K562 treated with DMSO at 1 percent for 24 hours (cell line): Measurements from ENCODE around the gene MOCOS. TPM values are rescaled to one million over a fixed set of nuclear protein-coding genes. Genes with fewer than 3 reads are reported as not detected.

ENCODE experiments used
- total RNA-seq: library from RNA; unstranded; fragments of 300-600 nt; gene quantifications from 2 replicates; pipeline ENCODE4 v1.2.3, GENCODE V29; 2022; ENCODE audit warnings: low read depth; ENCODE audit not compliant: insufficient read depth

MOCOS gene, protein sequence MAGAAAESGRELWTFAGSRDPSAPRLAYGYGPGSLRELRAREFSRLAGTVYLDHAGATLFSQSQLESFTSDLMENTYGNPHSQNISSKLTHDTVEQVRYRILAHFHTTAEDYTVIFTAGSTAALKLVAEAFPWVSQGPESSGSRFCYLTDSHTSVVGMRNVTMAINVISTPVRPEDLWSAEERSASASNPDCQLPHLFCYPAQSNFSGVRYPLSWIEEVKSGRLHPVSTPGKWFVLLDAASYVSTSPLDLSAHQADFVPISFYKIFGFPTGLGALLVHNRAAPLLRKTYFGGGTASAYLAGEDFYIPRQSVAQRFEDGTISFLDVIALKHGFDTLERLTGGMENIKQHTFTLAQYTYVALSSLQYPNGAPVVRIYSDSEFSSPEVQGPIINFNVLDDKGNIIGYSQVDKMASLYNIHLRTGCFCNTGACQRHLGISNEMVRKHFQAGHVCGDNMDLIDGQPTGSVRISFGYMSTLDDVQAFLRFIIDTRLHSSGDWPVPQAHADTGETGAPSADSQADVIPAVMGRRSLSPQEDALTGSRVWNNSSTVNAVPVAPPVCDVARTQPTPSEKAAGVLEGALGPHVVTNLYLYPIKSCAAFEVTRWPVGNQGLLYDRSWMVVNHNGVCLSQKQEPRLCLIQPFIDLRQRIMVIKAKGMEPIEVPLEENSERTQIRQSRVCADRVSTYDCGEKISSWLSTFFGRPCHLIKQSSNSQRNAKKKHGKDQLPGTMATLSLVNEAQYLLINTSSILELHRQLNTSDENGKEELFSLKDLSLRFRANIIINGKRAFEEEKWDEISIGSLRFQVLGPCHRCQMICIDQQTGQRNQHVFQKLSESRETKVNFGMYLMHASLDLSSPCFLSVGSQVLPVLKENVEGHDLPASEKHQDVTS
- total RNA-seq: 7.8 and 7.9 TPM in 2 replicates

DNA sequence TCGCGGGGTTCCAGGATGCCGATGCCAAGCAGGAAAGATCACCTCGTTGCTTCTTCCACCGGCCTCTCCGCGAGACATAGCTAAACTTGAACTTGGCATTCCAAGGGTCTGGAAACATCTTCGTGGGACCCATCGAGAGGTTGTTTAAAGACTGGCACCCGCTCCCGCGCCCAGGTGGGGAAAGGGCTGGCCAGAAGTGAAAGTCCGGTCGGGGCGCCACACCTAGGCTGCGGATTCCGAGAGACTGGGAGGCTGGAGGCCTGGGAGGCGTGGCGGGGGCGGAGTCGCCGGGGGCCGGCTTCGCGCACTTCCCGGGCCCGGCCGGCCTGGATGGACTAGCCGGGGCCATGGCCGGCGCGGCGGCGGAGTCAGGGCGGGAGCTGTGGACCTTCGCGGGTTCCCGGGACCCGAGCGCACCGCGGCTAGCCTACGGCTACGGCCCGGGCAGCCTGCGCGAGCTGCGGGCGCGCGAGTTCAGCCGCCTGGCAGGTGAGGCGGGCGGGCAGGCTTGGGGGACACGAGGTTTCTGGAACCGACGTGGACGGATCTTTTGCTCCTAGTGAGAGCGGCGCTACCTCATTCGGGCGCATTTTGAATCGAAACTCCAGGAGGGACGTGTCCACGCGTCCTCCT is at the start of gene MOCOS:
TSS of gene MOCOS (plus strand) at position 305 of the 633 bp plus-strand sequence. CDS start at position 348, 43 bp downstream.

DNA sequence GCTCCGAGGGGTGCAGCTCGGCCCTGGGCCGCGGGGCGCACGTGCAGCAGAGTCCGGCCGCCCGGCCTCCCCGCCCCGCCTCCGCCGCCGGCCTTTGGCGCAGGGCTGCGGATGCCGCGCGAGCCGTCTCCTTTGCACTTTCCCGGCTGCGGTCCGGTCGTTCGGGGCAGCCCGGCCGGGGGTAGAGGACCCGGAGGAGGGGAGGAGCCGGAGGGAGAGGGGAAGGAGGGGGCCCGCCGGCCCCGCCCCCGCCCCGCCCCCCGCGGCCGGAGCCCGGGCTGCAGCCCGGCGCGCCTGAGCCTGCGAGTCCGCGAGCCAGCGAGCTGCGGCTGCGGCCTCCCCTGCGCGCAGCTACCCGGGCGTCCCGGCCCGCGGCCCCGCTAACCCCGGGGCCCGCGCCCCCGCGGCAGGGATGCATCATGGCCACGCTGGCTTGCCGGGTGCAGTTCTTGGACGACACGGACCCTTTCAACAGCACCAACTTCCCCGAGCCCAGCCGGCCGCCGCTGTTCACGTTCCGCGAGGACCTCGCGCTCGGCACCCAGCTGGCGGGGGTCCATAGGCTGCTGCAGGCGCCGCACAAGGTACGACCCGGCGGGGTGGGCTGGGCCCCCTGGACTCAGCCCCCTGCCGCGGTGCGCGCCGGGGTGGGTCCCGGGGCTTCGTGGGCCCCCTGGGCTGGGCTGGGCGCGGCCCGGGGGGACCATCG is 110.3 kb downstream of the MOCOS start, which contains the start of gene FHOD3:
TSS of gene FHOD3 (plus strand) at position 297 of the 709 bp plus-strand sequence. CDS start at position 420, 123 bp downstream.

Other genes with a start within 250 kb of the MOCOS start
- 32.6 and 34.0 TPM in 2 replicates for gene RPRD1A, start 119.9 kb upstream of the MOCOS start, total RNA-seq
- 9.9 and 11.0 TPM in 2 replicates for gene SLC39A6, start 58.2 kb upstream of the MOCOS start, total RNA-seq
- 34.1 and 42.4 TPM in 2 replicates for gene ELP2, start 57.6 kb upstream of the MOCOS start, total RNA-seq
- gene FHOD3, start 110.2 kb downstream of the MOCOS start, total RNA-seq: not detected in 2 replicates